ENCODE measurements around the gene KRTAP12-2. TPM values are rescaled to one million over a fixed set of nuclear protein-coding genes. Genes with fewer than 3 reads are reported as not detected.

KRTAP12-2 gene, protein sequence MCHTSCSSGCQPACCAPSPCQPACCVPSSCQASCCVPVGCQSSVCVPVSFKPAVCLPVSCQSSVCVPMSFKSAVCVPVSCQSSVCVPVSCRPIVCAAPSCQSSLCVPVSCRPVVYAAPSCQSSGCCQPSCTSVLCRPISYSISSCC
- not detected in 2 replicates for total RNA-seq (2014; rRNA removed; shearing (Covaris generic))
- polyA plus RNA-seq (2015; cell fraction: cytosol; rRNA removed) = not detected in 2 replicates
- polyA plus RNA-seq (2015; cell fraction: nucleus; rRNA removed) = not detected in 2 replicates

DNA sequence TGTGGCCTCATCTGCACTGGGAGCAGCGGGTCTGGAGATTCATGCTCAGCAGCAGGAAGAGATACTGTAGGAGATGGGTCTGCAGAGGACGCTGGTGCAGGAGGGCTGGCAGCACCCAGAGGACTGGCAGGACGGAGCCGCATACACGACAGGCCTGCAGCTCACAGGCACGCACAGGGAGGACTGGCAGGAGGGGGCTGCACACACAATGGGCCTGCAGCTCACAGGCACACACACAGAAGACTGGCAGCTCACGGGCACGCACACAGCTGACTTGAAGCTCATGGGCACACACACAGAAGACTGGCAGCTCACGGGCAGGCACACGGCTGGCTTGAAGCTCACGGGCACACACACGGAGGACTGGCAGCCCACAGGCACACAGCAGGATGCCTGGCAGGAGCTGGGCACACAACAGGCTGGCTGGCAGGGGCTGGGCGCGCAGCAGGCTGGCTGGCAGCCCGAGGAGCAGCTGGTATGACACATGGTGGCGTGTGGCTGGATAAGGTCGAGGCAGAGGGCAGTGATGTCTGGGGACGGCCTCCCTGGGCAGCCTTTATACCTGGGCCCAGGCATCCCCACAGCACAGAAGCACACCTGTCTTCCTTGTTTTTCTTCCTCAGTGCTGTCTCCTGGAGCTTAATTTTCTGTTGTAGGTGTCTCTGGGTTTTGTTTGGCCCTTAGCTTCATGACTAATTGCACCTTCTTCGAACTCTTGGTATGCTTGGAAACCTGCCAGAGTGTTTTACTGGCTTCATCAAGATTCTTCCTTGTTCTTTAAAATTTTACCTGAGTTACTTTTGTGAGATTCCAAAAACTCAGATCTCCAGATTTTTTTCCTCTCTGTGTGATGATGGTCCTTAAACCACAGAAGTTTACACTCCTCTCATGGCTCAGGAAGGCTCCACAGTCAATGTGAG, at the start of gene KRTAP12-2:
TSS of gene KRTAP12-2 (minus strand) at position 527 of the 920 bp plus-strand sequence. CDS start at position 486, 41 bp downstream.
- no peak for DNase-seq (ENCODE audit: low read depth)

DNA sequence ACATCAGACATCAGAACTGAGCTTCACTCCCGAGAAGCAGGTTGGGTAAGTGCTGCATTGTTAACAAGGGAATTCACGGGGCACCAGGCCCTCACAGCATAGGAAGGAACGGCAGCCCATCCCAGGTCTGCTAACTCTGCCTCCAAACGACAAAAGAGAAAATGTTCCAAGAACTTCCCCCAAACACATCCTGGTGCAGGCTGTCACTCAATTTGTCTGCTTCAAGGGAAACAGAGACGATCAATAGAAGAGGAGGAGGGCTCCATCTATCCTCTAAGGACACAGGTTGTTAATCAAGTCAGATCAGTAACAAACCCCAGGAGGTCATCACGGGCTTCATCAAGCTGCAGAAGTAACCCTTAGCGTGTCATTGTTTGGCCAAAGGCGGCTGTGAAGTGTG, 48.2 kb upstream of the KRTAP12-2 start:
- no peak for DNase-seq (ENCODE audit: low read depth)

DNA sequence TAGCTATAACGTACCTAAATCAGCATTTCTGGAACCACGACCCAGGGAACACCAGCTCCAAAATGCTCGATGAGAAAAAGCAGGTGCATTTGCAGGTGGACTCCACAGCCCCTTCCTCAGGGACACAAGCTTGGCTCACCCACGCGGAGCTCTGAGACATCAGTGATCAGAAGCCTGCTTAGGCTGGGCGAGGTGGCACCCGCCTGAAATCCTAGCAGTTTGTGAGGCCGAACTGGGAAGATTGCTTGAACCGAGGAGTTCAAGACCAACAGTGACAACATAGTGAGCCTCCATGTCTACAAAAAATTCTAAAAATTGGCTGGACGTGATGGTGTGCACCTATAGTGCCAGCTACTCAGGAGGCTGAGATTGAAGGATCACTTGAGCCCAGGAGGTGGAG, 47.1 kb upstream of the KRTAP12-2 start:
- no peak for DNase-seq (ENCODE audit: low read depth)

DNA sequence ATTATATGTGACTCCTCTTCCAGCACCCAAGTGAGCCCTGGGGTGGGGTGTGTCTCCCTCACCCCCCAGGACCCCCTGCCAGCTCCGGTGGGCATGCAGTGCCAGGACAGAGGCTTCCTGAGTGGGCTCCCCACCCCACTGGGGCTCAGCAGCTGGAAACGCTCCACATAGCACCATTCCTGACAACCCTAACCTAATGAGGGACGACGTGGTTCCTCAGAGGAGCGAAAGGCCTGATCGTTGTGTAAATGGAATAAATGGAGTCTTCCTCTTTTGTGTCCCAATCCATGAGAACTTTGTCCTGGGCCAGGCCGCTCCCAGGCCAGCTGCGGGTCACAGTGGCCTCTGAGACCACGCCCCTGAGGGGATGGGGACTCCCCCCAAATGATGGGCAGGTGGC, 46.4 kb upstream of the KRTAP12-2 start:
- no peak for DNase-seq (ENCODE audit: low read depth)

DNA sequence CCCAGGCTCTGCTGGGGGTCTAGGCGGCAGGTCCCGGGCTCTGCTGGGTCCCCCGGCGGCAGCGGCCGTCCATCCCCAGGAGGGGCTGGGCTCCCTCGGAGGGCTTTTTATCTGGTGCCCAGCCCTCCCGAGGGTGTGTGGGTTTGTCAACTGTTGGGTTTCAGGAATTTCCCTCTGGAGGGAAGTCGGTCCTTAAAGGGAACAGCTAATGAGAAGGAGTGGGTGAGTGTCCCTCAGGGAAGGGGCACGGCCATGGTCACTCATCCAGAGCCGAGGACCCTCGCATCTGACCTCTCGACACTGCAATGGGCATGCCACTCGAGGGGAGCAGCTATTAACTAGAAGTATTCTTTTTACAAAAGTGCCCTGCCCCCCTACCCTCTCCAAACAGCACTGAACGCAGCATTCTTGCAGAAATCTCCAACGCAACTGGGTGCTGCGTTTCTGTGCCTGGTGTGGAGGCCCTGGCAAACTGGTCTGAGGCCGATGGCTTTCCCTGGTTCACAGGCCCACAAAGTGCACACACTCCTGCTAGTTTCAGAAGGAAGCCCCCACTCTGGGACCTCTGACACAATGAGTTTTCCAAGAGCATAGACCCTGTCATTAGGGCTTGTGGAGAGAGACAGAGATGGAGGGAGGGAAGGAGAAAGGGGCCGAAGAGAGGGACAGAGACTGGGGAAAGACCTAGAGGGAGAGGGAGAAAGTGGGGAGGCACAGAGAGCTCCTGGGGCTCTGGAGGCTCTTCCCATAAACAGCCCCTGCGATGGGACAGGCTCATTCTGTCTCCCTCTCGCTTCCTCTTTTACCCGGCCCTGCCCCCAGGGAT, 45.7 kb upstream of the KRTAP12-2 start:
- DNase-seq (ENCODE audit: low read depth) = no peak

DNA sequence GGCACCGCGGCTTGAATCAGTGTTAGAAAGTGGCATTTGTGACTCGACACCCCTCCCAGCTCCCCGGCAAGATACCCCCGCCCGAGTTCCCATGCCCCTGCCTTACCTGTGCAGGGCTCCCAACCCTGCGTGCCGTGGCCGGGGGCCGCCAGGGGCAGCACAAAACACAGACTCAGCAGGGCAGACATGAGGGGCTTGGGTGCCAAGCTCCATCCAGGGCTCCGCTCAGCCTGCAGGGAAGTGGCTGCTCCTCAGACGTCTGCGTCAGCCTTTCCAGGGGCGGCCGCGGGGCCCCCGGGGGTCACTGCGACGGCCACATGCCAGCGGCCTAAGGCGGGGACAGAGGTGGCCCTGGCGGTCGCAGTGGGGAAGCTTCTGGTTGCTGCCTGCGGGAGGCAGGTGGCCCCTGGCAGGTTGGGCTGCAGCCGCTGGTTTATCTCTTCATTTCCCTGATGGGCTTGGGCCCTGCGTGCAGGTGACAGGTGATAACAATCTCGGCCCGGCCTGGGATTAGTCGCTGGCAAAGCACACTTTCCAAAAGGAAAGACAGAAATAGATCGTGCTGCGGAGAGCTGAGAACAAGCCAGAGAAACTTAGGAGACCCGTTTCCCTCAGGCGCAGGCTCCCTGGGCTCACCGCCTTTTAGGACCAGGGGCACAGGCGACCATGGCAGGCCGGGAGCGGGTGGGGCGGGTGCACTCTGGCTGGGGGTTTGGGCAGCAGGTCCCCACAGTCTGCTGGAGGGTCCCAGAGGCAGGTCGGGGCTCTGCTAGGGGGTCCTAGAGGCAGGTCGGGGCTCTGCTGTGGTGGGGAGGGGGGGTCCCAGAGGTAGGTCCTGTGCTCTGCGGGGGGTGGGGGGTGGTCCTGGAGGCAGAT, 44.8 kb upstream of the KRTAP12-2 start, which contains the start of gene TSPEAR:
TSS of gene TSPEAR (minus strand) at position 246 of the 876 bp plus-strand sequence. CDS start at position 188, 58 bp downstream.
- no peak for DNase-seq (ENCODE audit: low read depth)

DNA sequence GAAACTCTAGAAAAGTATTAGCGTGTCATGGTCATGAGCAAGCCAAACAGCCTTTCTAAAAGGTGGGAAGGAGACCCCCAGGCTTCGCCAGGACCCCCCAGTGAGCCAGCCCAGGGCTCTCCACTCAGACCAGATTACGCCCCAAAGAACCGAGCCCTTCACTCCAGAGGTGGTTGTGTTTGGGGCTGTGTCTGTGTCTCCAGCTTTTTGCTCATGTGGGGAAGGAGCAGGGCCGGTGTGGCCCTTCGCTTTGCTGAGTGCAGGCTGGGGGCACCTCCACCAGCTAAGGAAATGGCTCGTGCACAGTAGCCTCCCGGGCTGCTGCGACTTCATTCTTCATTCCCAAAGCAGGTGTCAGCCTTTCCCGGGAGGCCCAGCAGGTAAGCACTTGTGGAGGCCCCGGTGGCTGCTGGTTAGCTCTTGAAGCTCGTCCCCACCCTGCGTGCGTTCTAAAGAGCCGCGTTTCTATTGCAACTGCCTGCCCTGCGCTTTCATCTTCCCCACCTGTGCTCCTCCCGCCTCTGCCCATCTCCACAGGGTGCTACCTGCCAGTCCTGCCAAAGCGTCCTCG, 44.1 kb upstream of the KRTAP12-2 start:
- no peak for DNase-seq (ENCODE audit: low read depth)

DNA sequence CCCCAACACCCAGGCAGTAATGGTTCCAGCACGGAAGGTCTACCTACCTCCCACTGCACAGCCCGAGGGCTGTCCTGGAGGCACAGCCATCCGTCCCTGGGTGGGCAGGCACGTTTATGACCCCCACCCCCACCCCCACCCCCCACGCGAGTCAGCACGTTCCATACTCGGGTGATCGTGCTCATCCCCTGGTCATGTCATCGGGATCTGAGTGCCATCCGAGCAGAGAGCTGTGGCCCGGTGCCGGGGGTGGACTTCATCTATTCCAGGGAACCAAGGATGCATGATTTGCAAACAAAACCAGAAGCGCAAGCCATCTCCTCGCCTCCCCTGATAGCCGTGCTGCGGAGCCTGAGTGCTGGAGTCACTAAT, 43.6 kb upstream of the KRTAP12-2 start:
- DNase-seq (ENCODE audit: low read depth) = no peak

DNA sequence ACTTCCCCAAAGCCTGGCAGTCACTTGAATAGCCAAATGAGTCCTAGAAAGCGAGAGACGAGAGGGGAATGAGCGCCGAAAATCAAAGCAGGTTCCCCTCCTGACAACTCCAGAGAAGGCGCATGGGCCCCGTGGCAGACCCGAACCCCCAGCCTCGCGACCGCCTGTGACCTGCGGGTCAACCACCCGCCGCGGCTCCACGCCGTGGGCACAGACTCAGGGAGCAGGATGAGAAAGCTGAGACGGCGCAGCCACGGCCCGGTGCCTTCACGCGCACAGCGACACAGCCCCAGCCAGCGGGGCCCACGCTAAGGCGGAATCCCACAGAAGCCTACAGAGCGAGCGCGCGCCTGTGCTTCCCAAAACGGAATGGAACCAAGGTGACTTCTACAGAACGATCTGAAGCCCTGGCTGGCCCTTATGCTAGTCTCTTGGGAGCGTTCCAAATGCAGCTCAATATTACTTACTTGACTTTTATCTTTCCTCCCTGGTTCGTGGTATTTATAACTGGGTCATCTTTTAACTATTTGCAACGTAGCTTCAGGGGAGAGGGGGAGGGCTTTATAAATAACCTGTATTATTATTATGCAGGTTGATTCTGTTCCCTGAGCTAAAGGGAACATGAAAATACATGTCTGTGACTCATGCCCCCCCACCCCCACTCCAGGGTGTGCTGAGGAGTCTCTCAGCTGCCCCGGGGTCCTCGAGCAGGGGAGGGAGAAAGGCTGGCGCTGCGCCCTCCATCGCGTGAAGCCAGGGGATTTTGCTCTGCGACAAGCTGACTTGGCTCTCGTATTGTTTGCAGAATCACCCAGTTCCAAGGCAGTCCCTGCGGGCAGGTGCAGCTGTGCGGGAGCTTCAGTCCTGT, 42.9 kb upstream of the KRTAP12-2 start:
- DNase-seq (ENCODE audit: low read depth) = no peak

DNA sequence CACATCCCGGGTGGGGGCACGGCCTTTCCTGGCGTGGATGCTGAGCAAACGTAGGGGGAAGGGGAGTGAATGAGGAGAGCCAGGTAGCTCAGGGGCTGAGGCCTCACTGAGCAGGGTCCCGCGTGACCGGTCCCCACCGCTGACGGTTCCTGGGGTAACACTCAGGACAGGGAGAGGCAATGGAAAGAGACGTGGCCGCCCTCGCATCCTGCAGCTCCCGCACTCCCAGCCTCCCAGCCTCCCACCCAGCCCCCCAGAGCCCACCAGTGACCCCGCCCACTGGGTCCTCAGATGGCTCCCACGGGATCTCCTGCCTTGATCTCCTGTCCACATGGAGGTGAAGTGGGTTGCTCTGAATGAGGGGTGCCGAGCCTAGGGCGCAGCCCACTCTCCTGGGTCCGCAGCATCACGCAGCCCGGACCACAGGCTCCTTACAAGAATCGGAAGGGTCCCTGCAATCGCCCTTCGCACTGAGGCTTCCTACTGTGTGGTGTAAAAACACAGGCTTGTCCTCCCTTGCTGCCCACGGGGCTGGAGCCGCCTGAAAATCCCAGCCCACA, 42.2 kb upstream of the KRTAP12-2 start:
- DNase-seq (ENCODE audit: low read depth) = no peak

DNA sequence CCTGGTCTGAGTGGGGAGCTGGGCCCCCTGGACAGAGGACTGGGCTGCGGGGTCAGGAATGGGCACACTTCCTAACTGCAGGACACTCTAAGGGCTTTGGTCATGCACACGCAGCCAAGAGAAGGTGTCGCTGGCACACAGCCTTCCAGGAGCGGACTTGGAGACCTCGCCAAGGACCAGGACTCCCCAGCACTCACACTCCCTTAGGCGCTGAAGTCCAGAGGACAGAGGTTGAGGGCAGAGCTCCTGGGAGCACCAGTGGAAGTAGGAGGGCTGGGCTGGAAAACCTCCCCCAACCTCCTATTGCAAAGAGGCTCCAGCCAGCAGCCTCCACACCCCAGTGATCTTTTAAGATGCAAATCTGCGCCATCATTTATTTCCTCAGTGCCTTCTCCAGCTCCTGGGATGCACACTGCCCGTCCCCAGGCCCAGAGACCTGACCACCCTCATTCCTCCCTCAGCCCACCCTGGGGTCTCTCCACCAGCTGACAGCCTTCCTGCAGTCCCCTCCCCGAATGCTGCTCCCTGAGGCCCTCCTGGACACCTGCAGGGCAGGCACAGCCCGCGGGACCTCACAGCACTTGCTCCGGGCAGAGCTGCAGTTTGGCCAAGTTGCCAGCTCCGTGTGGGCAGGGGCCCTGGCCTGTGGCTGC, 41.6 kb upstream of the KRTAP12-2 start:
- DNase-seq (ENCODE audit: low read depth) = no peak

DNA sequence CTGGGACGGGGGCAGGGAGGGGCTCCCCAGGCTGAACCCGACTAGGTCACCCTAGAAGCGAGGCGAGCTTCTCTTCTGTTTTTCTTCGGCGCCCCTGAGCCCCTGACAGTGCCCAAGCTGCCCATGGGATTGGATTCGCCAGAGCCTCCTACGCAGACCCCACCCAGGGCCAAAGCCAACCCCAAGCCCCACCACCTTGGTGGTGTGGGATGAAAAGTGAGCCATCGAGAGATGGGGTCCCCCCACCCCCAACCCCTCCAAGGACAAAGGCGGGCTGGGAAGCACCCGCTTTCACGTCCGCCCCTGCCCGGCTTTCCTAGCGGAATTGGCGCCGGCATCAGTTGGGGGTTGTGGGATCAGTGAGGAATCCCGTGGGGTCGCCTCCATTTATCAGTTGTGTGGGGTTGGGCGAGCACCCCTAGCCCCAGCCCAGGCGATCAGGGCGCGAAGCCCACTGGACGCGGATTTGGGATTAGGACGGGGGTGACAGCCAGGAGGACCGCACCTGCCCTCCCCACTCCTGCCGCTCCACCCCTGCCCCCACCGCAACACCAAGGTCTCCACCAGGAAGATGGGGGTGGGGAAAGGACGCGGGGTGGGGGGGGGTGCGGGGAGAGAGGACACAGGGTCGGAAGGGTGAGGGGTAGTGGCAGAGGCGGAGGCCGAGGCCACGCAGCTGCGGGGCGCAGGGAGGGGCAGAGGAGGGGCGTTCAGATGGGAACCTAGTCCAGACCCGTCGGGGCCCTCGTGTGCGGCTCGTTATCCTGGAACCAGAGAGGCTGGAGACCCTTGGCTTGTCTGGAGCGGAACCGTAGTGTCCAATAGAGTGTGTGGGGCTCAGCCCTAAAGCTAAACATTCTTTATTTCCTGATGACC, 40.2 kb upstream of the KRTAP12-2 start:
- no peak for DNase-seq (ENCODE audit: low read depth)

DNA sequence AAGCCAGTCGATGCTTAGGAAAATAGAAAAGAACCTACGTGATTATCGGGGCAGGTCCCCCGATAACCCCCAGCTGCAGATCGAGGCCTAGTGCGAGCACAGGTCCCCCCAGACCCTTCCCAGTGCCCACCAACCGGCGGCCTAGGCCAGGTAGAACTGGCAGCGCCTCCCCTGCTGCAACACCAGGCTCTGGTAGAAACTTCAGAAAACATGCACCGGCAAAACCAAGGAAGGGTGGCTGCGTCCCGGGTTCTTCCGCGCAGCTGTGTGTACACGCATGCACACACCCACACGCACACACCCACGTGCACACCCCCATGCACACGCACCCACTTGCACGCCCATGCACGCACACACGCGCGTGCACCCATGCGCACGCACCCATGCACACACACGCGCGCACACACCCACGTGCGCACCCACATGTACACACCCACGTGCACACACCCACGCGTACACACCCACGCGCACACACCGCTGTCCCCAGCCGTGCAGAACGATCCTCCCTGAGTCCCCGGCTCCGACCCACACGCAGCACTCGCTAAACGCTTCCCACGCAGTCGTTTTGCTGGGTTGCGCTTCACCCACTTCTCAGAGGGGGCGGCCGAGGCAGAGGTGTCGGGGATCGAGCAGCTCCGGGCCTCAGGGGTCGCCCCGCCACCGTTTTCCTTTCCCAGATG, 39.4 kb upstream of the KRTAP12-2 start:
- DNase-seq (ENCODE audit: low read depth) = no peak

DNA sequence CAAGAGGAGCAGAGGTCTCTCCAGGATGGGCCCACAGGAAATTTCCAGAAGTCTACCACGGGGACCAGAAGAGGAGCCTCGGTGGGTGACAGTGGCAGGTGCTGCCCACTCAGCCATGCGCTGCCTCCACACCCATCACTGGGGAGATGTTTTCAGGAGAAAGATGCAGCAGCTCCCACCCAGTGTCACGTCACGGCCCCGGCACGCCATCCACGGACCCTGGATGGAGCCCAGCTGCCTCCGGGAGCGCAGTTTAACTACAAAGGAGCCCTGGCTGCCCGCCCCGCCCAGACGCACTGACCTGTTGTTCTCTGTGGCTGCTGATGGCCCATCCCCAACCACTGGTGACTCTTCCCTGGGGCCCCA, 37.9 kb upstream of the KRTAP12-2 start:
- no peak for DNase-seq (ENCODE audit: low read depth)

DNA sequence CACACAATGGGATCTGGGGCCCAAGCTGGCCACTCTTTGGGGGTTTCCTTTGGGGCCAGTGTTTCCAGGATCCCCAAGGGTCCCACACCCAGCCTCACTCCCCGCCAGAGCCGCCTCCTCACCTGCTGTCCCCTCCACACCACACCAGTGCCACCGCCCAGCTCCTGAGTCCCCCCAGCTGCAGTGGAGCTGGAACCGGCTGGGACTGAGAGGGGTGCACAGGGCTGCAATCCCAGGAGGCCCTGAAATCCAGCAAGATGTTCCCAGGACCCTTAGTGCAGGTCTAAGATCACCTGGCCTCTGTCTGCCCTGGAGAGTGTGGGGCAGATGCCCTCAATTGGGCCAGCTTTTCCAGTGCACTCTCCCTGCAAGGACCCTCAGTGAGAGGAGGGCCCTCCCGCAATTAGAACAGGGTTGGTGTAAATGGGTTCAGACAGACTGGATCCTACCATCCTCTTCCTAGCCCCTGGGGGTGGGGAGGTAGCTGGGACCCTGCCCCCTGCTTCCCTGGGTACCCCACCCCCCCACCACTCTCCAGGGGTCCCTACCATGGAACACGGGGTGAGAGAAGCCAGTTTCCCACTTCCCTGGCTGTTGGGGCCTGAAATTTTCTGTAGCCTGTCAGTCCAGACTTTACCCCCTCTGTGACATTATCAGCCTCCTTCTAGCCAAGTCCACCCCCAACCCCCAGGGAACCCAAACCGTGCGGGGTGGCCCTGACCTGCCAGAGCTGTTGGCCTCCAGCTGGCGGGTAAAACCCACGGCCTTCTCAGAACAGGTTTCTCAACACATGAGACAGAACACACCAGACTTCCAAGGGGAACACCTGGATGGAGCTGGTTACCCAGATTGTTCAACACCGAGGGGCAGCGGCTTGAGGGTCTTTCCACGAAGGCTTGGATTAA, 37.3 kb upstream of the KRTAP12-2 start:
- no peak for DNase-seq (ENCODE audit: low read depth)
